IMR-90 (cell line): ENCODE measurements around the gene FAM83G. TPM values are rescaled to one million over a fixed set of nuclear protein-coding genes. Genes with fewer than 3 reads are reported as not detected.

Source experiments
- ATAC-seq: fragments of 200-7000 bp; cut with Tn5 transposase; 2 replicates; pipeline ENCODE4 v1.9.1; 2020; ENCODE audit warnings: low read depth, mild to moderate bottlenecking, moderate library complexity
- BruUV-seq: library from RNA; stranded (reverse); fragments of 400-500 nt; replicated peaks from 2 replicates; lab custom pipeline; 2021; lab: Mats Ljungman, UMichigan
- CTCF ChIA-PET: fragments of 300-600 bp; formaldehyde crosslinking; extraction: SDS; loops from one replicate; lab custom pipeline; 2021; ENCODE audit warnings: antibody characterized with exemption; lab: Yijun Ruan, JAX
- POLR2A ChIA-PET: fragments of 300-600 bp; sonication (Branson Sonifier 250); formaldehyde crosslinking; loops from one replicate; lab custom pipeline; 2022; ENCODE audit warnings: antibody characterized with exemption; ENCODE audit not compliant: unreplicated experiment; lab: Charles Lee
- DNase-seq: peaks from one replicate; pipeline ENCODE4 v3.0.0; 2013
- H2AFZ ChIP-seq: replicated peaks from 2 replicates; pipeline ENCODE3; 2013; ENCODE audit warnings: low read length, mild to moderate bottlenecking; ENCODE audit not compliant: poor library complexity
- H2AK5ac ChIP-seq: 2 replicates; pipeline ENCODE4 v1.6.1; 2013; ENCODE audit warnings: low read depth, low read length, inconsistent platforms
- H2AK9ac ChIP-seq: replicated peaks from 2 replicates; pipeline ENCODE3; 2013; ENCODE audit warnings: mild to moderate bottlenecking, low read depth, low read length, moderate library complexity; ENCODE audit not compliant: poor library complexity
- H2BK120ac ChIP-seq: 2 replicates; pipeline ENCODE4 v1.6.1; 2013; ENCODE audit warnings: low read depth, low read length, inconsistent platforms
- H2BK15ac ChIP-seq: 3 replicates; pipeline ENCODE4 v1.6.1; 2013; ENCODE audit warnings: low read depth, low read length, inconsistent platforms
- H2BK20ac ChIP-seq: 2 replicates; pipeline ENCODE4 v1.6.1; 2013; ENCODE audit warnings: low read depth, mild to moderate bottlenecking, inconsistent platforms, low read length, moderate library complexity
- H2BK5ac ChIP-seq: 2 replicates; pipeline ENCODE4 v1.6.1; 2013; ENCODE audit warnings: mild to moderate bottlenecking, low read depth, low read length, inconsistent platforms; ENCODE audit not compliant: poor library complexity, severe bottlenecking
- H3K14ac ChIP-seq: replicated peaks from 2 replicates; pipeline ENCODE4 v1.6.1; 2013; ENCODE audit warnings: low read depth, low read length, inconsistent platforms
- H3K18ac ChIP-seq: 2 replicates; pipeline ENCODE4 v1.6.1; 2013; ENCODE audit warnings: low read depth, low read length, control low read depth
- H3K23ac ChIP-seq: 2 replicates; pipeline ENCODE4 v1.6.1; 2013; ENCODE audit warnings: low read depth, low read length, inconsistent platforms
- H3K27ac ChIP-seq: 2 replicates; pipeline ENCODE4 v1.5.1; 2013; ENCODE audit warnings: mild to moderate bottlenecking, control low read depth, low read length; ENCODE audit not compliant: insufficient read depth
- H3K27me3 ChIP-seq: 2 replicates; pipeline ENCODE4 v1.6.1; 2013; ENCODE audit warnings: low read length; ENCODE audit not compliant: control insufficient read depth, insufficient read depth
- H3K36me3 ChIP-seq: 2 replicates; pipeline ENCODE4 v1.6.1; 2013; ENCODE audit warnings: low read length, mixed read lengths; ENCODE audit not compliant: control insufficient read depth, insufficient read depth
- H3K4ac ChIP-seq: 2 replicates; pipeline ENCODE4 v1.6.1; 2013; ENCODE audit warnings: low read depth, low read length, inconsistent platforms
- H3K4me1 ChIP-seq: 2 replicates; pipeline ENCODE4 v1.6.1; 2013; ENCODE audit warnings: low read length, mixed read lengths; ENCODE audit not compliant: control insufficient read depth, insufficient read depth
- H3K4me2 ChIP-seq: 2 replicates; pipeline ENCODE4 v1.6.1; 2013; ENCODE audit warnings: low read depth, mild to moderate bottlenecking, control low read depth, low read length, moderate library complexity
- H3K4me3 ChIP-seq: 2 replicates; pipeline ENCODE4 v1.5.1; 2013; ENCODE audit warnings: low read depth, mild to moderate bottlenecking, control low read depth, low read length, moderate library complexity; ENCODE audit not compliant: insufficient read depth
- H3K56ac ChIP-seq: 2 replicates; pipeline ENCODE4 v1.6.1; 2013; ENCODE audit warnings: low read length, inconsistent platforms; ENCODE audit not compliant: insufficient read depth; ENCODE audit errors: extremely low read depth
- H3K79me1 ChIP-seq, 2 experiments: 2 replicates each; pipeline ENCODE4 v1.6.1; 2013; ENCODE audit warnings: low read length in 2 of 2, inconsistent platforms in 1 of 2, low read depth in 1 of 2
- H3K9ac ChIP-seq: 2 replicates; pipeline ENCODE4 v1.6.1; 2013; ENCODE audit warnings: low read depth, low read length, control low read depth
- H3K9me1 ChIP-seq: 2 replicates; pipeline ENCODE4 v1.6.1; 2013; ENCODE audit warnings: low read length, inconsistent platforms; ENCODE audit not compliant: insufficient read depth
- H3K9me3 ChIP-seq: 2 replicates; pipeline ENCODE4 v1.6.1; 2013; ENCODE audit warnings: low read length; ENCODE audit not compliant: control insufficient read depth, insufficient read depth
- H4K20me1 ChIP-seq: 2 replicates; pipeline ENCODE4 v1.6.1; 2013; ENCODE audit warnings: low read length, inconsistent platforms; ENCODE audit not compliant: insufficient read depth
- H4K5ac ChIP-seq: 2 replicates; pipeline ENCODE4 v1.6.1; 2013; ENCODE audit warnings: mild to moderate bottlenecking, low read depth, low read length, control low read depth
- H4K8ac ChIP-seq, 2 experiments: 2 replicates each; pipeline ENCODE4 v1.6.1; 2013; ENCODE audit warnings: low read depth in 2 of 2, low read length in 2 of 2, control low read depth in 1 of 2, inconsistent platforms in 1 of 2
- H4K91ac ChIP-seq: 2 replicates; pipeline ENCODE4 v1.6.1; 2013; ENCODE audit warnings: low read depth, low read length, inconsistent platforms; ENCODE audit not compliant: insufficient read depth
- CEBPB ChIP-seq: IDR thresholded peaks from 2 replicates; pipeline ENCODE4 v1.6.1; 2012; ENCODE audit warnings: low read depth, low read length, improper control_type of control experiment
- RFX5 ChIP-seq: IDR thresholded peaks from 2 replicates; pipeline ENCODE4 v1.8.0; 2012; ENCODE audit warnings: low read depth, mild to moderate bottlenecking, low read length, moderate library complexity
- WGBS, 2 experiments: methylation state at CpG; one replicate each; pipeline versions ENCODE4 v1.1.5 to v1.1.7; 2013; ENCODE audit warnings: missing lambda C conversion rate in 2 of 2; ENCODE audit not compliant: insufficient read length in 1 of 2; ENCODE audit errors: extremely low coverage in 2 of 2; 5-methylcytosine and 5-hydroxymethylcytosine counted together
- dilution Hi-C: fragments of 300-500 bp; cut with HindIII; formaldehyde crosslinking; loops from one replicate; pipeline ENCODE4 v1.14.3; 2018; ENCODE audit warnings: low sequenced_read_pairs; ENCODE audit not compliant: unreplicated experiment
- in situ Hi-C: fragments of 300-500 bp; cut with MboI; formaldehyde crosslinking; loops from 3 replicates; pipeline ENCODE4 v1.14.3; 2019; ENCODE audit warnings: low sequenced_read_pairs, inconsistent platforms, mixed read lengths
- intact Hi-C: fragments of 100-400 bp; cut with micrococcal nuclease; formaldehyde crosslinking; loops from 2 replicates; pipeline ENCODE4 v1.10.0; 2022
- polyA plus RNA-seq, 3 experiments: library from polyadenylated mRNA; depleted of rRNA; stranded (reverse); fragments of >200 nt; gene quantifications; 2 replicates each; pipeline ENCODE4 v1.2.3, GENCODE V29; 2012; ENCODE audit warnings: low replicate concordance in 1 of 3
- total RNA-seq: library from RNA; depleted of rRNA; stranded (reverse); fragments of >200 nt; gene quantifications from 2 replicates; pipeline ENCODE4 v1.2.3, GENCODE V29; 2012

The FAM83G gene
- total and polyA plus RNA-seq, 2 of the 4 experiments (the other 2 are of a cell fraction): 9.5 to 12.6 TPM

DNA sequence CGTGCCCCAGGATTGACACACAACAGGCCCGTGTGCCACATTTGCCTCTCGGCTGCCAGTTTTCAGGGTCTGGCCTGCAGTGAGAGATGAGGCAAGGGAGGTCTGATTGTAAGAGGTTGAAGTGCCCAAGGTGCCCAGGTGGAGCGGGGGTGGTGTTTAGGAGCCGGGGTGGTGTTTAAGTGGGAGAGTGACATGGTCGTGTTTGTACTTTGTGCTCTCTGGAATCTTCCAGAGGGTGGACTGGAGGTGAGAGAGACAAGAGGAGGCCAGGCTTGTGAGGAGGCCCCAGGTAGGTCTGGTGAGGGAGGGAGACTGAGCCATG lies 42.1 kb downstream of the FAM83G start:
- peak overlapping the region; percentile 51 for H4K91ac ChIP-seq
- no peak overlapping the region for H3K18ac ChIP-seq
- no peaks in the 10 kb centered on the region; a peak in 1 of 4 replicates for H3K79me1 ChIP-seq
- BruUV-seq: no TSS peak
- no peak overlapping the region for H2BK15ac ChIP-seq
- intact Hi-C loops (no loop called here), in situ Hi-C loops (no loop called here), dilution Hi-C loops (no loop called here)
- H3K27ac ChIP-seq: no peak overlapping the region
- 78% methylated on average over 5 of the region's 6 CpGs; no CpG with 5 or more reads in 1 of the 2 experiments for WGBS, 2 experiments
- peak overlapping the region; percentile 8 for H3K4ac ChIP-seq
- peak overlapping the region; percentile 47 to 74; a peak in 3 of 4 replicates for H4K8ac ChIP-seq
- no peaks in the 10 kb centered on the region for H4K20me1 ChIP-seq
- H3K4me1 ChIP-seq: peaks cover 17% of the 10 kb centered on the region
- CTCF ChIA-PET: no interaction called here
- H2AK9ac ChIP-seq: peak overlapping the region; percentile 96
- H3K9me3 ChIP-seq: no peaks in the 10 kb centered on the region
- H2AK5ac ChIP-seq: peak overlapping the region; percentile 78
- no peak overlapping the region for H4K5ac ChIP-seq
- DNase-seq: no peak
- H2BK120ac ChIP-seq: peak overlapping the region; percentile 68
- H3K14ac ChIP-seq: peak overlapping the region; percentile 58
- TF ChIP-seq RFX5 (no peak), CEBPB (peak; percentile 33; the same call in 1 of the 2 replicates)
- no peak overlapping the region for H3K9ac ChIP-seq
- H3K56ac ChIP-seq: no peak overlapping the region
- H3K4me3 ChIP-seq: no peak overlapping the region
- POLR2A ChIA-PET: no interaction called here
- no peak for ATAC-seq
- H3K27me3 ChIP-seq: no peaks in the 10 kb centered on the region
- peak overlapping the region; percentile 12 for H2BK5ac ChIP-seq
- H3K23ac ChIP-seq: no peak overlapping the region
- H3K36me3 ChIP-seq: no peaks in the 10 kb centered on the region
- H2BK20ac ChIP-seq: peak overlapping the region; percentile 83; the same call in 1 of the 2 replicates
- peak overlapping the region; percentile 77 for H2AFZ ChIP-seq
- no peak overlapping the region for H3K4me2 ChIP-seq
- H3K9me1 ChIP-seq: peaks cover 4% of the 10 kb centered on the region; the same call in 1 of the 2 replicates
